ENCODE data around the gene GLCCI1.

- TF ChIP-seq GATA2 (IDR thresholded peaks at IDR 0.05; ENCODE audit: low read depth, low read length) (no peak), GATA3 (IDR thresholded peaks at IDR 0.05; ENCODE audit: low read depth, low read length) (no peak)
Measured at GRCh38 chr7:8113184-8113583, 144.6 kb downstream of the GLCCI1 start.

All from SH-SY5Y (cell line).